NCI-H2107 treated with DMSO at 0.1 percent for 48 hours (cell line): Measurements from ENCODE around the gene CADPS.
A peak's percentile ranks its signal among the peaks of the same experiment; 100 is the strongest.

ENCODE experiments used
- DNase-seq: peaks from one replicate; lab custom pipeline; 2025; ENCODE audit not compliant: unreplicated experiment; lab: John Stamatoyannopoulos, UW

CADPS gene

DNA sequence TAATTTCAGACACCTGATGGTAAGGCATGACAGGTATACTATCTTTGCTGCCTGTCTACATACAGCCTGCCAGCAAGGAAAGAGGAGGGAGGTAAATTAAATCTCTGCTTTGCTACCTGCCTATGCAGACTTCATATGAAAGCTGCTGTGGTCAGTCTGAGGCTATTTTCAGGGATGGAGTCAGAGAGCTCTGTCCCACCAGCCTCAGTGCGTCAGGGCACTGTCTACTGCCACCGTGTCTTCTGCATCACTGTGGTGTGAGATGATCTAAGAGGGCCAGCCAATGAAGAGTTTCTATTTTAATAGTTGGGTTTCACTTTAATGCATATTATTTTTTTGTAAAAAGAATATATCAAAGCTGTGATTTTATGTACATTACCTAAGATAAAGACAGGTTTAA, 125.6 kb downstream of the CADPS start:
- no peak for DNase-seq

DNA sequence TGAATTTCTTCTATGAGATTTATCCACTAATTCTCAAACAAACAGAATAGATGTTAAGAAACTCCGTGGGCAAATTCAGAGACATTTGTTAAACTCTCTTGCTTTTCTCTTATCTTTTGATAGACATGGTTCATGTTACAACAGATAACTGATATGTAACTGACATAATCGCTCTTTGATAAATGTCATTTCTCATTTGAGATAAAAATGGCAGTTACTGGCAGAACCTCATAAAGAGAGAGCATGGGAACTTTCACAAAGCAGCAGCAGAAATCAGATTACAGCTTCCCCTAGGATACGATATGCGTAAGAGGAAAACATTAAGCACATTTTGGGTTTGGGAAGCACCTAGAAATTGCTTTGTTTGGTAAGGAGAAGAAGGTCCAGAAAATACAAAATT, 126.1 kb downstream of the CADPS start:
- no peak for DNase-seq

DNA sequence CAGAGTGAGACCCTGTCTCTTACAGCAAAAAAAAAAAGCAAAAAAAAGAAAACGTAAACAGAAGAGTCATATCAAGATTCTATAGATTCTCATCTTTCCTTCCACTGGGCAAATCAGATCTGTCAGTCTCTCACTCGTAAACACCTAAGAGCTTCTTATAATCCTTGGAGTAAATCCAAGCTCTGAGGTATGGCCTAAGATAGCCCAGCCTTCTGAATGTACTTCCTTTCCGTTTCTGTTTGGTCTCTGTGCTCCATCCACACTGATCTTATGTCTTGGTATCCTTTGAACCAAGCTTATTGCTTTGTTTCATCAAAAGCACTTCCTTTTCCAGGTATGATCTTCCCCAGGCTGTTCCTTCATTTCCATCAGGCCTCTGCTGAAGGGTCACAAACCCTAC, 137.8 kb downstream of the CADPS start:
- DNase-seq: no peak

DNA sequence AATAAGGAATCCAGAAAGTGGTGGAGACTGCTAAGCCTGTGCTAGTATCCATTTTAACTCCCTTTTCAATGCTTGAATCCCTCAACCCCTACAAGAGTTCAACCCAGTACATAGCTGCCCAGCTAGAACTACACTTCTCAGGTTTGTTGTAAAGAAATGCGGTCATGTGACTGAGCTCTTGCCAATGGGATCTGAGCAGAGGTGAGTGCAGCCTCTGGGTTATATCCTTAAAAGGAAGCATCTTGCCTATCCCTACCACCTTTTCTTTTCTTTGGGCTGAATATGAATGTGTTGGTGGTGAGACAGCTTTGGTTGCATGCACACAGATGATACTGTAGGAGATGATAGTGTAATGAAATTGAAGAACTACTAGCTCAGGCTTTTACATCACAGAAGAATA, 139.7 kb downstream of the CADPS start:
- DNase-seq: no peak

DNA sequence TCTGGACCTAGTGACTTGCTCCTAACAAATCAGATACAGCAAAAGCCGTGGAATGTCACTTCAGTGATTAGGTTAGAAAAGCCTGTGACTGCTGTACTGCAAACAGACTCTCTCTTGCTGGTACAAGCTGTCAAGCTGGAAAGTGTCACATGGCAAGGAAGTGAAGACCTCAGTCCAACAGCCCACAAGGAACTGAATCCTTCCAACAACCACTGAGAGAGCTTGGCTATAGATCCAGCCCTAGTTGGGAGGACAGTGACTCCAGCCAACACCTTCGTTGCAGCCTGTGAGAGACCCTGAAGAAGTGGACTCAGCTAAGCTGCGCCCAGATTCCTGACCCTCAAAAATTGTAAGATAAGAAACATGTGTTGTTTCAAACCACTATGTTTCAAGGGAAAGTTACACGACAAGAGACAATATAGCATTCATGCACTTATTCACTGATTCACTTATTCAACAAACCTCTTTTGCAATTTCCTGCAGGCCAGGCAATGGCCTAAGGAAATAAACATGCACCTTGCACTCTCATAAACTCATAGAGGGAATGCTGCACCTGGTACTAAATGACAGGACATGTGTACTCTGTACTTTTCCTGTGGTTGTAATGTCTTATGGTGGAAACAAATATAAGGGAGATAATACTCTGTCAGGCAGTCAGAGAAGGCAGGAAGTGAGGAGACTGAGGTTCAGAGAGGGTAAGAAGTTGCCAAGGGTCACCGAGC, 142.9 kb downstream of the CADPS start:
- no peak for DNase-seq

DNA sequence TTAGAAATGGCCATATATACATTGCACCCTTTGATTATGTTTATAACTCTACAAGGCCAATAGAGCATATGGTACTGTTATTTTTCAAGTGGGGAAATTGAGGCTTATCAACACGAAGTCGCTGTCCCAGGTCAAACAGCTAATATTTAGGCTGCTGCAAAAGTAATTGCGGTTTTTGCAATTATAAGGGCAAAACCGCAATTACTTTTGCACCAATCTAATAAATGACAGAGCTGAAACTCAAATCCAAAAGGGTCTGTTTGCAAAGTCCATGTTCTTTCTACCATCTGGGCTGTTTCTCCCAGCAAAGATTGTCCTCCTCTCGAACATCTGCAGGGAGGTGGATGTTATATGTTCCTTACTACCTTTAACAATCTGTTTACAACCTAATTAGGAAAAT, 147.2 kb downstream of the CADPS start:
- no peak for DNase-seq

DNA sequence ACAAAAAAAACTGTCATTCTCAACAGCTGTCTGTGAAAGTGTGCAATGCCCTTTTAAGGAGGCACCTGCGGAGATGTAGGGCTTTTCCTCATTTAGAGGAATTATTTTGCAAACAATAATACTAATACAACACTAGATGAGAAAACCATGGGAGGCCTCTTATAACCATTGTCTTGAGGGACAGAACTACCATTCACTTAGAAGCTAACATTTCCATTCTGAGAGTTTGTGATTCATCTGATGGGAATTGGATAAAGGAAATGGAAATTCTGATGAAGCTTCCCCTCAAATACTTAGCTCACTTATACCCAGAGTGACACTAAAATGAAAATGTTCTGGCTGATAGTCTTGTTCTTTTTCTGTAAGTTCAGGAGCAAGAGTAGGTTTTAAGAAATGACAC, 147.7 kb downstream of the CADPS start:
- DNase-seq: no peak

DNA sequence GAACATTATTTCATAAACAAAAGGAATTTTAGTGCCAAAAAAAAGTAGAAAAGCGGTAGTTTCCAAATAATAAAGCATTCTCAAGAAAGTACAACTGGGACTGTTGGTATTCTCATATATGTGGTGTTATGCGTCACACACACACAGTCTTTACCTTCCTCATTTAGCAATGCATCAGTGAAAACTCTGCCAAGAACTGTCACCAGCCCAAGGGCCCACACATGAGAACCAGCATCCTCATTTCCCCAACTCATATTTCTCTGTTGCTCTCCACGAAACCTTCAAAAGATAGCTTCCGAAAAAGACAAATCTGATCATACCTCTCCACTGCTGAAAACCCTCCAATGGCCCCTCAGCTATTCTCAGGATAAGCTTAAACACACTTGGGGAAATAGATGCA, 150.7 kb downstream of the CADPS start:
- DNase-seq: no peak

DNA sequence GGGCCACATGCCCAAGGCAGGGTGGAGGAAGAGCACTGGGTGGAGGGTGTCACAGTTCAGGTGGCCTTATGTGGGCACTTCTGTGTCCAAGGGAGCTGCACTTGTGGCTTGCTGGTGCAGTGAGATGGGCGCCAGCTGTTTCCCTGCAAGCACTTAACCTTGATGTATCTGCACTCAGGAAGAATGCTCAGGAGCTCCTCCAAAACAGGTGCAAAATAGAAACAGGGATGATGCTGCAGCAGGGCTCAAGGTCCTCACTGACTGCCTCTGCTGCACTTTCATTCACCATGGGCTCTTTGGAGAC, 151.3 kb downstream of the CADPS start:
- peak; percentile 17 for DNase-seq

DNA sequence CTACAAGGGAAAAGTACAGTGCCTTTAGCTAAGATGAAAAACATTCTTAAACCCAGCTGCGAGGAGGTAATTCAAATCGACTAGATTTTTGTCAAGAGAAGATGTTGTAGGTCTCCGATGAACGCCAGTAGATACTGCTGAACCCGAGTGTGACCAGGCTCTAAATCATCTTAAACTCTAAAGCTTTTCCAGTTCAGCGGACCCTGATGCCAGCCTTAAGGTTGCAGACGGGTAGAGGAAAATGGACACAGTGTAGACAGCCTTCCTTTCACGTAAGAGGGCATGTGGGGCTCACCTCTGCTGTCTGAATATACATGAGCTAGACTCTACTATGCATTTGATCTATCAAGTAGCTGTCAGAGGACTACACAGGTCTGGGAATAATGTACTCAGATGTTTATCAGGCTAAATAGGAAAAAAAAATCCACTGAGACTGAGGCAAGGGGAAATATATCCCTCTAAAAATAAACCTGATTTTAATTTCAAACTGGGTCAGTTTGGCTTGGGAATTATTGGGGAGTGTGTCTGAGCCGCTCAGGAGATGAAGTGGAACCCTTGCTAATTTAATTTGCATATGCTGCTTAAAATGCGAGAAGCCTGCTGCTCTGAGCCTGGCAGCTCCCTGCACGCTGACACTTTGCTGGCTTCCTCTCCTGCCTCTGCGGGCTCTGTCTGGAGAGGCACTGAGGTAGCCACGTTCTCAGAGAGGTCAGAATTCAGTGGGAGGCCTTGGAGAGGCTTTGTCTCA, 151.9 kb downstream of the CADPS start:
- no peak for DNase-seq

DNA sequence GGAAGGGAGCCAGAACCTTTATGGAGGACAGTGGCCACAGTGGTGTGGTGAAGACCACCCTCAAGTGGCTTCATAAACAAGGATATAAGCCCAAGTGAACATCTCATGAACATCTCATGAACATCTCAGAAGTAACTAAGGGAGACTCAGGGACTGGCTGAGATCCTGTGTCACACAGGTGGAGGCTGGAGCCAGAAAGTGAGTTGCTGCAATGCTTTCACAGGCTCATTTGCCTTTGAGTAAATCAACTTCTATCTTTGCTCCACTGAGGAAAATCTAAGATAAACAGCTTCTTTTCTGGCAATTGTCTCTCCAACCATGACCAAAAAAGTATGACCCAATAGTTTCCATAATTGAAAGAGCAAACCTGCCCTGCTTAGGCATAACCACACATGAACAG, 152.9 kb downstream of the CADPS start:
- no peak for DNase-seq

DNA sequence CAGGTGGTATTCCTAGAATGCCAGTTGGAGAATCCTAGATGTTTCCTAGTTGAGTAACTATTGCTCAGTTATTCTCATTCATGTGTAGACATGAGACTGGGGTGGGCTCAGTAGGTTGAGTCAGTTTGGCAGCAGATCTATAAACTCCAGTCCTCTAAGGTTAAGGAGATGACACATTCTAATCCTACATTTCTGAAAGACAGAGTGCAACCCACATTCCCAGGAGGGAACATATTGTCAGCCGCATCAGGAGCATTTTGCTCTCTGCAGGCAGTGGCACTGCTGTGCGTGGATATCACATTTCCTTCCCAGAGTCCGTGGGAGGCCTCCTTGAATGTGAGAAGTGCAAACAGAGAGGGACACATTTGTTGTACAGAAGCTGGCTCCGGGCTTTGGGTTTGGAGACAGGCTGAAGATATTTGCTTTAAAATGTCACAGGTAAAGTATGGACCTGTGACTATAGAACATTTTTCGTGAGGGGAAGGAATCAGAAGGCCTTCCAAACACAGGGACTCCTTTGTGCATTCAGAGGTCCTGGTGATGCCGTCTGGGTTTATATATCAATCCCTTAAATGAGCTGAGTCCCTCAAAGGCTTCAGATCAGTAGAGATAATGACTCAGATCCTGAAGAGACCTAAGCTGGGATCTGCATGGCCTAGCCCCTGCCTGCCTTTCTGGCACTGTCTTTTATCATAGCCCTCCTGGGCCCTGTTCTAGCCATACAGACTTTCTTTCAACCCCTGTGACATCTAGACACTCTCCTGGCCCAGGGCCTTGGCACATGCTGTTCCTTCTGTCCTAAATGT, 156.5 kb downstream of the CADPS start:
- peak; percentile 37 for DNase-seq

DNA sequence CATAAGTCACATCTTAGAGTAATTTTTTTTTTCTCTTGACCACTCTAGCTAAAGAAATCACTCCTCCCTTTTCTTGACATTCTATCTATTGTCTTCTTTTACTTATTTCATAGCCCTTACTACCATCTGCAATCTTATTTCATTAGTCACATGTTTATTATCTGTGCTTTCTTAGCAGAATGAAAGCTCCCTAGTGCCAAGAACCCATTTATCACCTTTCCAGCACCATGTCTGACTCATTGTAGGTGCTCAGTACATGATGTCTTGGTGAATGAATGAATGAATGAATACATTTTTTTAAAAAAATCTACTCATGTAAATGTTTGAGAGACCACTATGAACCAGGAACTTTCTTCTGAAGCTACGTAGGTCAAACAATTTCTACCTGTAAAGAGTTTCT, 157.2 kb downstream of the CADPS start:
- DNase-seq: no peak

DNA sequence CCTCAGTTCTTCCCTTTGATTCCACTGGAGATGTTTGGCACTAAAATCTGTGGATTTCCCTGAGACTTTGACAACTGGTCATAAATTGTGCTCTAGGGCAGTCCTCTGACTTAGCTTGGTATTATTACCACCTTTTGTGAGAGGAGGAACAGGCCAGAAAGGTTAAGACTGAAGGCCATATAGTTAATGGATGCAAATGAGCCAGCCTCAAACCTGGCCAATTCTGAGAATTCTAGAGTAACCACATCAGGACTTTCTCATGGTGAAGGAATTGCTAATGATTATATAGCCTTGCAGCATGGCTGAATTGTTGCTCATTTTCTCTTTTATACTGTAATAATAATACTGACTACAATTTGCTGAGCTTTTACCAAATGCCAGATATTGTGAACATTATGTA, 162.5 kb downstream of the CADPS start:
- DNase-seq: no peak

DNA sequence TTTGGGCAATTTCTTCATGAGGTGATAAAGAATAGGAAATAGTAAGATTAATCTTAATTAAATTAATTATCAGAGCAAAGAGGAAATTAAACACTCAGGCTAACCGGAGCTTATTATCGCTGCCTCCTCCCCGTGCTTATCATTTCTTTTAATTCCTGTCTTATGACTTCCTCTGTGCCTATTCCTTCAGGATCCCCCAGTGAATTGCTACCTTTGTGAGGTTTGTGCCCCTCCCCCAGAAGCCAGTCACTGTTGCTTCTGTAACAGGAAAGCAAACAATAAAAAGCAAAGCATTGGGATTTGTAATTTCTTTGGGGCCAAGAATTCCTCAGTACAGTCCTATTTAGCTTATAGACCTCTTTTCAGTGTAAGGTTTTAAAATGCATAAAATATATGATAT, 164.5 kb downstream of the CADPS start:
- DNase-seq: no peak

DNA sequence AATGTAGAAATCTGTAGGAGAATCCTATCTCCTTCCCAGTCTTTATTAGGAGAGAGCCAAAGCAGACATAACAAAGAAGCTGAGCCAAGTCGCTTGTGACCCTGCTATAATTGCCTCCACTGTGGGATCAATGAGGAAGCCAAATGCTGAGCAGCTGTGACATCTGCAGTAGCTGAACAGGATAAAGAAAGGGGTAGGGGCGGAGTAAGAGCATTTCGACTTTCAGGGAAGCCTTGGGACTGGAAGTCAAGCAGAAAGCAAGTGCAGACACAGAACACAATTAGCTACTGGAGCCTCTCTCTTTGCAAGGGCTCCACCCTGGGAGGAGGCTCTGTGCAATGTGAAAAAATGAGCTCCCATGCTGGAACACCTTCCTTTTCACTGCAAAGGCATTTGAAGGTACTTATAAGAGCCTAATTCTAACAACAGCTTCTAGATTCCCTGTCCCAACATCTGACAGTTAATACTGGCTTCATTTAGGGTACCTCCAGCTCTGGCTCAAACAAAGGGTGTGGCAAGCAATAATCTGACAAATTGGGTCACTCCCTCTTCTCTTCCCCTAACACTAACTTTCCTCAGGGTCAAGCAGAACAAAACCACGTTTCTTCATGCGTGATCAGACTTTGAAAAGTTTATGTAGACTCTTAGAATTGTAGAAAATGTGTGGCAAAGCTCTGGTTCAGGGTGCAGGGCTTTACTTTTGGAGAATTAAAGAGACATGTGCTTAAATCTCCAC, 166.4 kb downstream of the CADPS start:
- DNase-seq: no peak

DNA sequence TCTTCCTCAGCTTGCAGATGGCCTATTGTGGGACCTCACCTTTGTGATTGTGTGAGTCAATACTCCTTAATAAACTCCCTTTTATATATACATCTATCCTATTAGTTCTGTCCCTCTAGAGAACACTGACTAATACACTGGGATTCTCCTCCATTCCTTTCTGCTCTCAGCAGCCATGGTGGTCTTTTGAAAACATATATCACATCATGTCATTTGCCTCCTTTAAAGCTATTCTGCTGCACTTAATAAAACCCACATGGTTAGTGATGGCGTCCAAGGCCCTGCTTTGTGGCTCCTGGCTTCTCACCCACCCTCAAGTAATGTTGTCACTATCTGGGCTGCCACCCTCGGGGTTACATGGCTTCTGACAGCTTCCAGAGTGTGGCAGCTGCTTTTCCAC, 169.5 kb downstream of the CADPS start:
- no peak for DNase-seq

DNA sequence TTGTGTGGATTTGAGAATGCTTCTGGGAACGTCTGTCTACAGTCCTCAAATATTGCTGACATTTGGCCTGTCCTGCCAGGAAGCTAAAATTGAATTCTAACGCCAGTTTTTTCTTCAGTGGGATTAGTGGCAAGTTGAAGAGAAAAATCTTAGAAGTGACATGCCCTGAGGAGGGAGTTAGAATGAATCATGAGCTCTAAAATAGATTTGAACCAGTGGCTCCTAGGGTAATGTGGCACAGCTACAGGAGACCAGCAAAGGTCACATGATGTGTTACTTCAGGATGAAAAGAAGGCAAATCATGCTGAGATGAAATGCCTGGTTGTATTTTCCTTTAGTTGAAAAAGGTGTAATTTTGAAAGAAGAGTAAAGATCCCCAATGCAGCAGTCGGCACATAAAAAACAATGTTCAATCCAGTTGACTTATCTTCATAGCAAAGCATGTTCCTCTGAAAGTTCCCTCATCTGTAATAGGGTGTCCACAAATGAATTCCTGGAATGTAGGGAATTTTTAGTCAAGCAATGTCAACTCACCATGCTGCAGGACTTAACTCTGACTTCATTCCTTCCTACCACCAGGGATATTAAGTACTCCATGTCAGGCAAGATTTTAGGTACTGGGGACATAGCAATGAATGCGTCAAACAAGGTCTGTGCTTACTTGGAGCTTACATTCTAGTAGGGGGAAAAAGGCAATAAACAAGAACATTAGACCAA, 171.6 kb downstream of the CADPS start:
- no peak for DNase-seq

DNA sequence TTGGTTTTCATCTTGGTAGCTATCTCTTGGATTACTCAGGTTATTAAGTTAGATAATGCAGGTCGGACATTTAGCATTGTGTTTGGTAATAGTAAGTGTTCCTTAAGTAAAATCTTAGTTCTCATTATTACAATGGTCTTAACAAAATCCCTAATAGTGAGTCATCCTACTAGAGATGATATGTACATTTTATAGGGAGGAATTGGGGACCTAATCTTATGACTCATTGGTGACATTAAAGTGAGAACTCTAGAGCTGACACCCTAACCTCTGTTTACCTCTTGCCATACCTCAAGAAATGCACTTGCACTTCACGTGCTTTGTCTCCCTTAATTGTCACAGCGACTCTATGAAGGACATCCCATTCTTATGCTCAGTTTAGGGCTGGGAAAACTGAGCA, 174.9 kb downstream of the CADPS start:
- DNase-seq: no peak

DNA sequence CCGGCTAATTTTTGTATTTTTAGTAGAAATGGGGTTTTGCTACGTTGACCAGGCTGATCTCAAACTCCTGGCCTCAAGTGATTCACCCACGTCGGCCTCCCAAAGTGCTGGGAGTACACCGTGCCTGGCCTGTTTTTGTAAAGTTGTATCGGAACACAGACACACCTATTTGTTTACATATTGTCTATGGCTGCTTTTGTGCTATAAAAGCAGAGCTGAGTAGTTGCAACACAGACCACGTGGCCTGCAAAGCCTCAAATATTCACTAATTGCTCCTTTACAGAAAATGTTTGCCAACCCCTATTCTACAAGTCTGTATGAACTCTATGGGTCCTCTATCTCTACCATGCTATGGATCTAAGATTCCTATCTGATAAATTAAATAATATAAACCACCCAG, 175.5 kb downstream of the CADPS start:
- DNase-seq: no peak

DNA sequence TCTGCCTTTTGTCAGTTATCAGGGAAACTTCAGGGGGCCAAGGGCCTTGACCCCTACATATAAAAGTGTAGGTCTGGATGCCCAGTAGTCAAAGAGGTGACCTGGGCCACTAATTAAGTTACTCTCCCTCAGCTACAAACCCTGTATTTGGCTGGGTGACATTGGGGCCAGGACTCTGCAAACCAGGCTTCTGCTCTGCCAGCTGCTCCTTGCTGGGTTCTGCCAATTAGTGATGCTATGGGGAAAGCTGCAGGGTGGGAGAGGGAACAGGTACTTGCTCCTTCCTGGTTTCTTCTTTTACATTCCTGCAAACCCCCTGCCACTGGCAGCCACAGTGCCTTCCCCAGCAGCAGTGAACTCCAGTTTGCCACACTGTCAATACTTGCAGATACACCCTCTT, 179.2 kb downstream of the CADPS start:
- no peak for DNase-seq
